ENCODE measurements around the gene KLK3.

DNA sequence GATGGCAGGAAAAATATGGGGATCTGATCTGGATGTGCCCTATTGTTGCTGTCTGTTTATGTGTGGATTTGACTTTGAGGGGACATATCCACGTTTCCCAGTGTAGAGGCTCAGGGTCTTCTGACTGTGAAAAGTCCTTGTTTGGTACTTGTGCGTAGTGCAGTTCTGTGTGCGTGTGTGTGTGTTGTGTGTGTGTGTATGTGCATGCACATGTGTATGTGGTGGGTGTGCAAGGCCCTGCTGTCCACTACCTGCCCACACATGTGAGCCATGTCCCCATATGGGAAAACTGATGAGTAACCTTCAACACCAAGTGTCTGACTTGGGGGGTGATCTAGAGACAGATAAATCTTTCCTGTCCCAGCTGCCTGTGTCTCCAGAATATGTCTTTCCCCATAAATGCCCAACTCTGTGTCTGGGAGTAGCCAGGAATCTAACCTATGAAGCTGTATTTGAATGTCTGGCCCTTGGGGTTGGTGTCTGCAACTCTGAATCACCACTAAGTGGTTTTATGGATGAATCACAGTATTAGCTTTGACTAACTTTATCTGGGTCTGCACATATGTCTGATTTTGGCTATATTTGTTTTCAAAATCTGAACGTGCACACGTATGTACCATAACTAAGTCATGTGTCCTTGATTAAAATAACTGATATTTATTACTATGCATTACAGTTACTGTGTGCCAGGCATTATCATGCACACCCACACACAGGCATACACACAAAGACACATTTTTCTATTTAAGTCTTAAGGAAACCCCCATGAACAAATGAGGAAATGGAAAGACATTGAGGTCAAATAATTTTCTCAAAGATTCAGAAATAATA, 35.9 kb downstream of the KLK3 start:
- TF ChIP-seq YY1 (IDR thresholded peaks at IDR 0.05; ENCODE audit: low read depth, low read length), result no peak
- no peak for TF ChIP-seq SP1 (IDR thresholded peaks at IDR 0.05; ENCODE audit: low read depth, low read length)
- no peak for TF ChIP-seq JUND (IDR thresholded peaks at IDR 0.05; ENCODE audit: low read length)
- no peak for TF ChIP-seq POLR2AphosphoS5 (IDR thresholded peaks at IDR 0.05; ENCODE audit: low read depth, low read length)
- no peak for TF ChIP-seq EZH2 (IDR thresholded peaks at IDR 0.05; ENCODE audit: low read depth, low read length, severe bottlenecking)
- TF ChIP-seq TAF1 (IDR thresholded peaks at IDR 0.05; ENCODE audit: low read depth, low read length), result no peak
- TF ChIP-seq ZNF274 (IDR thresholded peaks at IDR 0.05; ENCODE audit: borderline replicate concordance, extremely low read depth, low read length), result no peak
- TF ChIP-seq POLR2A (IDR thresholded peaks at IDR 0.05; ENCODE audit: control extremely low read depth in 1 of 2, low read depth in 2 of 2, low read length in 2 of 2), result no peak

All from H1 (cell line).